Measurements from ENCODE around the gene PTK7.

The PTK7 gene

DNA sequence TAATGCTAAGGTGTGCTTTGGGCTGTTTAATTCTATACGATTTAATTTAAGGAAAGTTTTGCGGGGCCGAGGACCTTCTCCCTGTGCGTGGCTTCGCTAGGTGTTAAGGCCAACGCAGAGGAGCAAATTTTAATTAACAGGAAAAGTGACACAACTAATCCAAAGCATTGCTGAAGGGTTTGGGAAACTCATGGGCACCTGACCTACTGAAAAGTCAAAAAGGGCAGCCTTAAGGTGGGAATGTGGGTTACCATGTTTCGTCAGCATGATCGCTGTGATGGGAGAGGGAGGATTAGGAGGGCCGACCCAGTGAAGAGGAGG lies 105.5 kb downstream of the PTK7 start:
- no peak for DNase-seq

DNA sequence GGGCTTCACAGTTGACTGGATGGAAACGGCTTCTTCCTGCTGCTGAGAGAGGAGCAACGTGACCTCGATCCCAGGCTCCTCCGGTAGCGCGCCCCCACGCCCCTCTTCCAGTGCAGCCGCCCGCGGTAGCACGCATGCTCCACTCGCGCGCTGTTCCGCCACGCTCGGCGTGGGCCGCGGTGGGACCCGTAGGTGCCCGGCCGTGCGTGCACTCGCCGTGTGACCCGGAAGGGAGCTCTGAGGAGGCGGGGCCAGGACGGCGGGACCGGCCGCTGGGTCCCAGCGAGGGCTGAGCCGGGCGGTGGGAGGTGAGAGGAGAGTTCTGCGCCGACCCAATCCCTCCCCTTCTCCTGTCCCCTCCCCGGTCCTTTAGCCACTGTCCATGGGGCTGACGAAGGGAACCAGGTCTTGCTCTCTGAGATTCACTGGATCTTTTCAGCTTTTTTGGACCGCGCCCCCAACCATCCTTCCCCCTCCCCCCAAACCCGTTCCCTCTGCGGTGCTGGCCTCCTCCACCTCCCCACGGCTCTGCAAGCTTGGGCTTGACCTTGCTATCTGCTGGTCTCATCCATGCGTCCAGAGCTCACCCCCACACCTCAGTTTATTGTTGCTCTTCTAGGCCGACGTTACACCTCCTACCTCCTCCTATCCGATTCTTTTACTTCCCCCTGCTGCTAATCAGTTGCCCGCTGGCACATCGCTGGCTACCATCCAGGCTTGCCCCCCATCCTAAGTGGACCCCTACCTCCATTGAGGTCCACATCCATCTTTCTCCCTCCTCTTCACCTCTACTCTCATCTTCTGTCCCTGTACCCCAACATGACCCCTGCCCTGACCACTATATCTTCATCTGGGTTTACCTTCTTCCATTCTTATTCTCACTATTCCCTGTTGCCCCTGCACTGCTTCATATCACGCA lies 106.1 kb downstream of the PTK7 start, which contains the start of gene CUL9:
Gene CUL9, plus strand, starts transcription at position 255 of the 919 bp plus-strand sequence. CDS start 2,115 bp downstream, outside the sequence.
- peak; percentile 54 to 80 for DNase-seq

DNA sequence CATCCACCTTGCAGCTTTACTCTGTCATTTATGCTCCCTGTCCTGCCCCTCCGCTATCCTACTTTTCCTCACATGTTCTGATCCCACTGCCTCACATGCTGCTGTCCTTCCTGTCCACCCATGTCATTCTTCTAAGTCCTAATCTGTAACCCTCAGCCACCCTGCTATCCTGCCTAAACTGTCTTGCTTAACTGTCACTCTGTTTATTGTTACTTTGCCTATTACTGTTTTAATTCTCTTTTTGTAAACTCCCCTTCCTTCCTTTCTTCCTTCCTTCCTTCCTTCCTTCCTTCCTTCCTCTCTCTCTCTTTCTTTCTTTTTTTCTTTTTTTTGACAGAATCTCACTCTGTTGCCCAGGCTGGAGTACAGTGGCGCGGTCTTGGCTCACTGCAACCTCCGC lies 107.3 kb downstream of the PTK7 start:
- DNase-seq = no peak

DNA sequence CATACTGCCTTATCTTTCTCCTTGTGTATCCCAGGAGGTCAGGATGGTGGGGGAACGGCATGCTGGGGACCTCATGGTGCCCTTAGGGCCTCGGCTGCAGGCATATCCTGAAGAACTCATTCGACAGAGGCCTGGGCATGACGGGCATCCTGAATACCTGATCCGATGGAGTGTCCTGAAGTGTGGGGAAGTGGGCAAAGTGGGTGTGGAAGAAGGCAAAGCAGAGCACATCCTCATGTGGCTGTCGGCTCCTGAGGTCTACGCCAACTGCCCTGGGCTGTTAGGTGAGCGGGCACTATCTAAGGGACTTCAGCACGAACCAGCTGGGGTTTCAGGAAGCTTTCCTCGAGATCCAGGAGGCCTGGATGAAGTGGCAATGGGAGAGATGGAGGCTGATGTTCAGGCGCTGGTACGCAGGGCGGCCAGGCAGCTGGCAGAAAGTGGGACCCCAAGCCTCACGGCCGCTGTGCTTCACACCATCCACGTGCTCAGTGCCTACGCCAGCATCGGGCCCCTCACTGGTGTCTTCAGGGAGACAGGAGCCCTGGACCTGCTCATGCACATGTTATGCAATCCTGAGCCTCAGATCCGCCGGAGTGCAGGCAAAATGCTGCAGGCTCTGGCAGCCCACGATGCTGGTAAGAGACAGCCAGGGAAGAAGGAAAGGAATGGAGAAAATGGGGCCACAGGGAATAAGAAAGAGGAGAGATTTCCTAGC lies 108.3 kb downstream of the PTK7 start:
- no peak for DNase-seq

DNA sequence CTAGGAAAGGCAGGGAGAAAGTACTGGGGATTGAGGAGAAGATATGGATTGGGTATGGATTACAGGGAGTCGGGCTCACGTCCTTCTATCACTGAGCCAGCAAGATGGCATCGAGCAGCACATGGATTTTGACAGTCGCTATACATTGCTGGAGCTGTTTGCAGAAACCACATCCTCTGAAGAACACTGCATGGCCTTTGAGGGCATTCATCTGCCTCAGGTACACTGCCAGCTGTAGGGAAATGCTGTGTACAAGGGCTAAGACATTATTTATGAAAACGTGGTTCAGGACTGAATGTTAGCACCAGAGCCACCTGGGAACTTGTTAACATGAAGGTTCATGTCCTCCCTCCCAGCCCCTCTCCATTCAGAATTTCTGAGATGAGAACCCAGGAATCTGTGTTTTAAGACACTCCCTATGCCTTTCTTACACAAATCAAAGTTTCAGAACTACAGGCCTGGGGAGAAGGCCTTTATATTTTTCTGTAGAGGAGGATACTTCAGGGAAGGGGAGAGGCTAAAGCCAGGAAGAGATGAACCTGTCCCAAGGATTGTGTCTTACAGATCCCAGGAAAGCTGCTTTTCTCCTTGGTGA lies 109.4 kb downstream of the PTK7 start:
- DNase-seq = no peak

DNA sequence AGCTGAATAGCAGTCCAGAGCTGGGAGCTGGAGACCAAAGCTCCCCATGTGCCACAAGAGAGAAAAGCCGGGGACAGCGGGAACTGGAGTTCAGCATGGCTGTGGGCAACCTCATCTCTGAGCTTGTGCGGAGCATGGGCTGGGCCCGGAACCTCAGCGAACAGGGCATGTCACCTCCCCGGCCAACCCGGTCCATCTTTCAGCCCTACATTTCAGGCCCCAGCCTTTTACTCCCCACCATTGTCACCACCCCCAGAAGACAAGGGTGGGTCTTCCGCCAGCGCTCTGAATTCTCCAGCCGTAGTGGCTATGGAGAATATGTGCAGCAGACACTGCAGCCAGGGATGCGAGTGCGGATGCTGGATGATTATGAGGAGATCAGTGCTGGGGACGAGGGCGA lies 109.9 kb downstream of the PTK7 start:
- no peak for DNase-seq

DNA sequence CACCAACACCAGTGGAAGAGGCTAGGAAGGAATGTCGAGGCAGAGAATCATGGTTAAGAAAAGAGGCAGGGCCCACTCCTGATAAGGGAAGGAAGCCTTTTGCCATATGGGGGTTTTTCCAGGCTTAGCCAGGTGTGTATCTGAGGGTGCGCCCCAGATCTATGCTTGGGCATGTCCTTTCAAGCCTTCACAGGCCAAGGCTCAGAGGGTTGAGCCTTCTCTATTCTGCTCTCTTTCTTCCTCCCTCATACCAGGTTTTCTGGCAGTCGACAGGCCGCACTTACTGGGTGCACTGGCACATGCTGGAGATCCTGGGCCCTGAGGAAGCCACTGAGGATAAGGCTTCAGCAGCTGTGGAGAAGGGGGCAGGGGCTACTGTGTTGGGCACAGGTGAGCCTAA lies 110.6 kb downstream of the PTK7 start:
- no peak for DNase-seq

DNA sequence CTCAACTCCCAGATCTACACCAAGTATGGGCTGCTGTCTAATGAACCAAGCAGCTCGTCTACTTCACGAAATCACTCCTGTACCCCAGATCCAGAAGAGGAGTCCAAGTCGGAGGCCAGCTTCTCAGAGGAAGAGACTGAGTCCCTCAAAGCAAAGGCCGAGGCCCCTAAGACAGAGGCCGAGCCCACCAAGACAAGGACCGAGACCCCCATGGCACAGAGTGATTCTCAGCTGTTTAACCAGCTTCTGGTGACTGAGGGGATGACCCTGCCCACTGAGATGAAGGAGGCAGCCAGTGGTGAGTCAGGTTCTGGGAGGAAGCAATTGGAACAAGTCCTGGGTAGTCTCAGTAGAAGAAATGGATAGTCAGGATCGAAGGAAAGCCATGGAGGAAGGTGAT lies 111.7 kb downstream of the PTK7 start:
- no peak for DNase-seq

DNA sequence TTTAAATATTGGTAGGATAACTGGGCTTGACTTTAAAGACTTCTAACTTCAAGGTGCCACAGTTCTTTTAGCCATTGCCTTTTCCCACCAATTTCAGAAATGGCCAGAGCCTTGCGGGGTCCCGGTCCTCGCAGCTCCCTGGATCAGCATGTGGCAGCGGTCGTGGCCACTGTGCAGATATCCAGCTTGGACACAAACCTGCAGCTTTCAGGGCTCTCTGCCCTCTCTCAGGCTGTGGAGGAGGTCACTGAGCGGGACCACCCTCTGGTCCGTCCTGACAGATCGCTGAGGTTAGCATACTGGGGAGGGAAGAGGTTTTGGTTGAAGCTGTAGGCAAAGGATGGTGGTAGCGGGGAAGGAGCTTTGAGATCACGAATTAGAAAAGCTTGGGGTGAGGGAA lies 112.3 kb downstream of the PTK7 start:
- DNase-seq = no peak

DNA sequence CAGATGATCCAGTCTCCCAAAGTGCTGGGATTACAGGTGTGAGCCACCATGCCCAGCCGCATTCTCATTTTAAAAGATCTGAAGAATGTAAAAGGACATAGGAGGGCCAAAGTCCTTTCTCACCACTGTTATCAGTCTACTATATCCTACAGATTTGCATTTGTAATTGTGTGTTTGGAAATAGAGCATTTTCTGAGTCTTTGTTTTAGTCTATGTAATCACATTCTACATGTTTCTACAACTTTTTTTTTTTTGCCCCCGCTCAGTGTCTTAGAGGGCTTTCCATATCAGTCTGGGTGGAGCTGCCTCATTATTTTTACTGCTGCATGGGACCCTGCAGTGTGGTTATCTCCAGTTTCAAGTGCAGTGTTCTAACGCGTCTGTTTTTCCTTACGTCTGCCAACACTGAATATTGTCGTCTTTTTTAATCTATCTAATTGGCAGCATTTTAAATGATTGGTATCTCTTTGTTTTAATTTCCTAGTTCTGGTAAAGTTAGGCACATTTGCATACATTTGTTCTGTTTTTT lies 113.7 kb downstream of the PTK7 start:
- DNase-seq = no peak

DNA sequence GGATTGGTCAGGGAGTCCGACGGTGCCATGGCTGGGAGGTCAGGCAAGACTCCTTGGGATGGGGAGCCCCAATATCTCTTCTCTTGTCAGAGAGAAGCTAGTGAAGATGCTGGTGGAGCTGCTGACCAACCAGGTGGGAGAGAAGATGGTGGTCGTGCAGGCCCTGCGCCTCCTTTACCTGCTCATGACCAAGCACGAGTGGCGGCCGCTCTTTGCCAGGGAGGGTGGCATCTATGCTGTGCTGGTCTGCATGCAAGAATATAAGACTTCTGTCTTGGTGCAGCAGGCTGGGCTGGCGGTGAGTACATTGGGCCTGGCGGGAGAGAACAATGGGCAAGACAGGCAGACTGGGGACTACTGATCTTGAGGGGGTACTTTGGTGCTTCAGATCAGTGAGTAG lies 116.8 kb downstream of the PTK7 start:
- no peak for DNase-seq

DNA sequence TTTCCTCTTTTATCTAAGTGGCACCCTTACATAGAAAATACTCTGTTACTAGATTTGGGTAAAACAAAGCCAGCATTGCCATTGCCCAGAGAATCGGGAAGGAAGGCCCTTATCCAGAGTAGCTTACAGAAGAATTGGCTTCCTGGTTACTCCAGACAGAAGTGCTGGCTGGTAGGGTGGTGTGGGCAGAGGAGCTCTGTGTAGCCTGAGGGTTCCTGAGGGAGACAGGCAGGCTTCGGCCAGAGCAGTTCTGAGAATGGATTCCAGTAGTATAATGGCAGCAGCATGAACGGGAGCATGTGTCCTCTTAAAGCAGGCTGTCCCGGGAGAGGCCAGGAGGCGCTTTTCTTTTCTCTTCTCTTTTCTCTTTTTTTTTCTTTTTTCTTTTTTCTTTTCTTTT lies 117.8 kb downstream of the PTK7 start:
- no peak for DNase-seq

DNA sequence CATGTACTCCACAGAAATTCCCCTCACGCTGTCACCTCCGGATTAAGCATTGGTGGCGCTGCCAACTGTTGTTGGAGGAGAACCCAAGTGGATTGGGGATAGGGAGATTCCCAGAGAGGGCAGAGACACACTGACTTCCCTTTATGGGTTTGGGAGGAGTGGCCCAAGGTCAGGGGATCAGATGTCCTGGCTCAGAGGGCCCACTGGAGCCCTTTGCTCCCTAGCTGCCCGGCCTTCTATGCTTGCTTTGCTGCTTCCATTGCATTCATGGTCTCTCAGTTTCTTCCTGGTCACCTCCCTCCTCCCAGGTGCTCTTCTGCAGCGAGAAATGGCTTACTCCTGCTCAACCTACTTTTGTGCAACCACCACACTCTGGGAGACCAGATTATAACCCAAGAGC lies 120.2 kb downstream of the PTK7 start:
- no peak for DNase-seq

DNA sequence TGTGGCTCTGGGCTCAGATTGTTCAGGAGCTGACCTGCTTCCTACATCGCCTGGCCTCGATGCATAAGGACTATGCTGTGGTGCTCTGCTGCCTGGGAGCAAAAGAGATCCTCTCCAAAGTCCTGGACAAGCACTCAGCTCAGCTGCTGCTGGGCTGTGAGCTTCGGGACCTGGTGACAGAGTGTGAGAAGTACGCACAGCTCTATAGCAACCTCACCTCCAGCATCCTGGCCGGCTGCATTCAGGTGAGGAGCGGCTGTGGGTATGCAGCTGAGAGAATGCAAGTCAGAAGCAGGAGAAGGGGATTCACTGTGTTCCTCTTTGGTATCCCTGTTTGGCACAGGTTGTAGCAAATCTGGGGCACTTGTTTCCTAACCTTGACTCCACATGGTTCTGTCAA lies 123.8 kb downstream of the PTK7 start:
- DNase-seq = no peak

DNA sequence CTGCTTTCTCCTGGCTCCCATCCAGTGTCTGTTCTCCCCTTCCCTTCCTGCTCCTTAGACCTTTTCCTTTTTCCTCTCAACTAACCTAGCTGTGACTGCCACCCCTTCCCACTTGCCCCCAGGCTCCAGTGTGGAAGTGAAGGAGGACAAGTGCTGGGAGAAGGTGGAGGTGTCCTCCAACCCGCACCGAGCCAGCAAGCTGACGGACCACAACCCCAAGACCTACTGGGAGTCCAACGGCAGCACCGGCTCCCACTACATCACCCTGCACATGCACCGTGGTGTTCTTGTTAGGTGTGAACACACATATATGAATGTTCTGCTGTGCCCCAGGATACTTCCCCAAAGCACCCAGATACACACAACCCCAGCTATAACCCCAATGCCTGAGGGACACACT lies 124.4 kb downstream of the PTK7 start:
- no peak for DNase-seq

DNA sequence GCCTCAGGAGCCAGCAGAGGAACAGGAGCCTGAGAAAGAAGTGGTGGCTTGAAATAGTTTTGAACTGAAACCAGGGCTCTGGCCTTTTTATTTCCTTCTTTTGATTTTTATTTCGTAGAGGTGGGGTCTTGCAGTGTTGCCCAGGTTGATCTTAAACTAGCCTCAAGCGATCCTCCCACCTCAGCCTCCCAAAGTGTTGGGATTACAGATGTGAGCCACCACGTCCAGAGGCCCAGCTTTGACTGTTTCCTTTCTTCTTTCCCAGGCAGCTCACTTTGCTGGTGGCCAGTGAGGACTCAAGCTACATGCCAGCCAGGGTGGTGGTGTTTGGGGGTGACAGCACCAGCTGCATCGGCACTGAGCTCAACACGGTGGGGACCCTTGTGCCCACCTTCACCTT lies 126.3 kb downstream of the PTK7 start:
- DNase-seq = no peak

DNA sequence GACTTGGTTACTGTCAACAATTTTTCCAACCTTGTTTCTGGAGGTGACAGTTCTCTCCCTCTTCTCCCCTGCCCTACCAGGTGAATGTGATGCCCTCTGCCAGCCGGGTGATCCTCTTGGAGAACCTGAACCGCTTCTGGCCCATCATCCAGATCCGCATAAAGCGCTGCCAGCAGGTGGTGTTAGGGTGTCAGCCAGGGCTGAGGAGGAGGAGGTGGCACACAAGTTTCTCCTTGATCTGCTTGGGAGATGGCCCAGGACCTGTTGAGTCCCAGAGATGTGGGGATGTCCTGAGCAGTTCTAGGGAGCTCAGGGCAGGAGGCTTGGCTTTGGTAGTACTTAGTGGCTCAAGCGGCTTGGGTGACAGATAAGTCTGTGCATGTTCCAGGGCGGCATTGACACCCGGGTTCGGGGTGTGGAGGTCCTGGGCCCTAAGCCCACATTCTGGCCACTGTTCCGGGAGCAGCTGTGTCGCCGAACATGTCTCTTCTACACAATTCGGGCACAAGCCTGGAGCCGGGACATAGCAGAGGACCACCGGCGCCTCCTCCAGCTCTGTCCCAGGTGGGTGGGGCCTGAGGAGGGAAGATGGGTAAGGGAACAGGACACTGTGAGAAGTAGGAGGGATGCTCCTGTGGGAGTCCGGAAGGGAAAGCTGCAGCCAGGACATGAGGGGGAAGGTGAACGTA lies 127.1 kb downstream of the PTK7 start:
- DNase-seq = no peak

DNA sequence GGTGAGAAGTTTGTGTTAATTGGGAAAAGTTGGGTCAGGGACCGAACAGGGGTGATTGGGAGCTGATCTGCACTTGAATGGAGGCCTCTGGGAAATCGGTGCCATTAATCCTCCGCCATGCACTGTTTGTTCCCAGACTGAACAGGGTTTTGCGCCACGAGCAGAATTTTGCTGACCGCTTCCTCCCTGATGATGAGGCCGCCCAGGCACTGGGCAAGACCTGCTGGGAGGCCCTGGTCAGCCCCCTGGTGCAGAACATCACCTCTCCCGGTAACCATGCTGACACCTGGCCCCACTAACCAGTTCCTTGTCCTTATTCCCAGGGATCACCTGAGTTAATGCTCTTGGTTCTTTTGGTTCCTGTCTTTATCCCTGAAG lies 127.6 kb downstream of the PTK7 start:
- no peak for DNase-seq

DNA sequence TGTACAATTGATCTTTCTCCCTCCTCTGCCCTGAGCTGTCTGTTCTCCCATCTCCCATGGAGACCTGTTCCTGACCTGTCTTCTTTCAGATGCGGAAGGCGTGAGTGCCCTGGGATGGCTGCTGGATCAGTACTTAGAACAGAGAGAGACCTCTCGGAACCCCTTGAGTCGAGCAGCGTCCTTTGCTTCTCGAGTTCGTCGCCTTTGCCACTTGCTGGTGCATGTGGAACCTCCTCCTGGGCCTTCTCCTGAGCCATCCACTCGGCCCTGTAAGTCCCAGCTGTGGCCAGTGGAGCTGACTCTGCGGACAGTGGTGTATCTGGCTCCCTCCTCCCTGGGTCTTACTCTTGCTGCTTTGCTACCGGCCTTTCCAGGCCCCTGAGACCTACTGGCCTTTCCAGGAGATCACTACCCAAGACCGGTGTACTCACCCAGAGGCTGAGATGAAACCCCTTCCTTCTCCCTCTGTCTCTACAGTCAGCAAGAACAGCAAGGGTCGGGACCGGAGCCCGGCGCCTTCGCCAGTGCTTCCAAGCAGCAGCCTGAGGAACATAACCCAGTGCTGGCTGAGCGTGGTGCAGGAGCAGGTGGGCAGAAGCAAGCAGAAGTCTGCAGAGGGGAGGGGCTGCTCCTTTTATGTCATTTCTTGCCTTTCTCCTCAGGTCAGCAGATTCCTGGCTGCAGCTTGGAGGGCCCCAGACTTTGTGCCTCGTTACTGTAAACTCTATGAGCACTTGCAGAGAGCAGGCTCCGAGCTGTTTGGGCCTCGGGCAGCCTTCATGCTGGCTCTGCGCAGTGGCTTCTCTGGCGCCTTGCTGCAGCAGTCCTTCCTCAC lies 128.4 kb downstream of the PTK7 start:
- no peak for DNase-seq

DNA sequence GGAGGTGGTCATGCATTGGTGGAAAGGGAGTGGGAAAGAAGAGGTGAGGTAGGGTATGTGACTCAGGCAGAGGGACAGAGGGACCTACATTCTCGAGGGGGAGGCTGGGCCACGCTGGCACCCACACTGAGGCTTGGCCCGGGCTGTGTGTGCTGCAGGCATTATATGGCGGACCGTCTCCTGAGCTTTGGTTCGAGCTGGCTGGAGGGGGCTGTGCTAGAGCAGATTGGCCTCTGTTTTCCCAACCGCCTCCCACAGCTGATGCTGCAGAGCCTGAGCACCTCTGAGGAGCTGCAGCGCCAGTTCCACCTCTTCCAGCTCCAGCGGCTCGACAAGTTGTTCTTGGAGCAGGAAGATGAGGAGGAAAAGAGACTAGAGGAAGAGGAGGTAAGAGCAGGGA lies 129.7 kb downstream of the PTK7 start:
- no peak for DNase-seq

DNA sequence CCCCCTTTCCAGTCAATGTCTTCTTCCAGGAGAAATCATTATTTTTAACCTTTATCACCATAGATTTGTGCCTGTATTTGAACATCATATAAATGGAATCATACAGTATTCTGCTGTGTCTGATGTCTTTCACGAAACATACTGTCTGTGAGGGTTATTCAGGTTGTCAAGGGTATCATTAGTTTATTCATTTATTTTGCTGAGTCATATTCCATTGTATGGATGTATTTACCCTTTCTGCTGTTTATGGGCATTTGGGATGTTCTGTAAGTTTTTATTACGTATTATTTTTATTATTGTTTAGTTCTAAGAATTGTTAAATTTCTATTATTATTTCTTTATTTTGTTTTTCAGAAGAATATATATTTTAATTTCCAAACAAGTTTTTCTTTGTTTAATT lies 131.2 kb downstream of the PTK7 start:
- no peak for DNase-seq

Measured in NCI-H524 (cell line).